Neuron (in vitro differentiated cells): ENCODE data around the gene TPSAB1.
"Not testable (repeated sequence)": the region's sequence is repeated elsewhere in the genome, so short reads cannot be mapped to it uniquely, and the experiment has no call there.

Experiments
- H2AFZ ChIP-seq: one replicate; pipeline ENCODE4 v1.6.1; 2013; ENCODE audit warnings: low read depth, mild to moderate bottlenecking, inconsistent platforms, low read length, moderate library complexity
- H3K27me3 ChIP-seq: one replicate; pipeline ENCODE4 v1.6.1; 2013; ENCODE audit warnings: low read length; ENCODE audit not compliant: insufficient read depth
- H3K36me3 ChIP-seq: one replicate; pipeline ENCODE4 v1.6.1; 2013; ENCODE audit warnings: low read length; ENCODE audit not compliant: insufficient read depth
- H3K4me1 ChIP-seq: one replicate; pipeline ENCODE4 v1.6.1; 2013; ENCODE audit warnings: low read length; ENCODE audit not compliant: insufficient read depth
- H3K4me3 ChIP-seq: 2 replicates; pipeline ENCODE4 v1.5.1; 2013; ENCODE audit warnings: mild to moderate bottlenecking, low read length, moderate library complexity
- H3K9me3 ChIP-seq: one replicate; pipeline ENCODE4 v1.6.1; 2013; ENCODE audit warnings: low read length

Gene TPSAB1

GRCh38 chr16:1240436-1240835 lies at the start of gene TPSAB1:
Gene TPSAB1, plus strand, starts transcription at chr16:1240705. Its CDS starts 234 bp downstream, at chr16:1240939.
- not testable (repeated sequence) for H3K4me3 ChIP-seq, H3K36me3 ChIP-seq, H3K4me1 ChIP-seq, H2AFZ ChIP-seq, H3K27me3 ChIP-seq, H3K9me3 ChIP-seq

- H2AFZ ChIP-seq, H3K4me3 ChIP-seq, H3K9me3 ChIP-seq: not testable (repeated sequence)
Observed at GRCh38 chr16:1190789-1191188, 49.7 kb upstream of the TPSAB1 start.

GRCh38 chr16:1192384-1193073 lies 48.0 kb upstream of the TPSAB1 start:
- Histone ChIP-seq H3K36me3 (no peaks in the 10 kb centered on the region), H2AFZ (no peak overlapping the region), H3K9me3 (no peaks in the 10 kb centered on the region), H3K4me3 (no peak overlapping the region), H3K4me1 (no peaks in the 10 kb centered on the region), H3K27me3 (no peaks in the 10 kb centered on the region)

More at GRCh38 chr16:1190789-1191188, 49.7 kb upstream of the TPSAB1 start:
- H3K4me1 ChIP-seq, H3K27me3 ChIP-seq, H3K36me3 ChIP-seq: not testable (repeated sequence)

- Histone ChIP-seq H3K9me3 (no peaks in the 10 kb centered on the region), H2AFZ (no peak overlapping the region), H3K4me1 (no peaks in the 10 kb centered on the region), H3K27me3 (no peaks in the 10 kb centered on the region), H3K36me3 (no peaks in the 10 kb centered on the region), H3K4me3 (no peak overlapping the region)
Observed at GRCh38 chr16:1193143-1193824, 47.2 kb upstream of the TPSAB1 start.

GRCh38 chr16:1193825-1194581 lies 46.5 kb upstream of the TPSAB1 start:
- Histone ChIP-seq H3K4me1 (no peaks in the 10 kb centered on the region), H3K36me3 (no peaks in the 10 kb centered on the region), H2AFZ (no peak overlapping the region), H3K9me3 (no peaks in the 10 kb centered on the region), H3K4me3 (no peak overlapping the region), H3K27me3 (no peaks in the 10 kb centered on the region)

- H3K36me3 ChIP-seq, result no peaks in the 10 kb centered on the region
- no peak overlapping the region for H3K4me3 ChIP-seq
- H2AFZ ChIP-seq, result no peak overlapping the region
- no peaks in the 10 kb centered on the region for H3K4me1 ChIP-seq
- no peaks in the 10 kb centered on the region for H3K9me3 ChIP-seq
- no peaks in the 10 kb centered on the region for H3K27me3 ChIP-seq
Observed at GRCh38 chr16:1194665-1195392, 45.7 kb upstream of the TPSAB1 start.

GRCh38 chr16:1195393-1195666 lies 45.2 kb upstream of the TPSAB1 start:
- H3K4me3 ChIP-seq, result no peak overlapping the region
- H3K9me3 ChIP-seq, result no peaks in the 10 kb centered on the region
- H3K4me1 ChIP-seq, result no peaks in the 10 kb centered on the region
- no peaks in the 10 kb centered on the region for H3K36me3 ChIP-seq
- H3K27me3 ChIP-seq, result no peaks in the 10 kb centered on the region
- H2AFZ ChIP-seq, result no peak overlapping the region

- Histone ChIP-seq H3K27me3 (no peaks in the 10 kb centered on the region), H3K4me1 (no peaks in the 10 kb centered on the region), H2AFZ (no peak overlapping the region), H3K9me3 (no peaks in the 10 kb centered on the region), H3K36me3 (no peaks in the 10 kb centered on the region), H3K4me3 (no peak overlapping the region)
Observed at GRCh38 chr16:1196494-1196893, 44.0 kb upstream of the TPSAB1 start.

- H3K4me3 ChIP-seq, result no peak overlapping the region
Observed at GRCh38 chr16:1197237-1197866, 43.2 kb upstream of the TPSAB1 start.

GRCh38 chr16:1198194-1198593 lies 42.3 kb upstream of the TPSAB1 start:
- H3K36me3 ChIP-seq, result no peaks in the 10 kb centered on the region
- no peaks in the 10 kb centered on the region for H3K27me3 ChIP-seq
- no peak overlapping the region for H3K4me3 ChIP-seq
- no peaks in the 10 kb centered on the region for H3K9me3 ChIP-seq
- H2AFZ ChIP-seq, result no peak overlapping the region
- H3K4me1 ChIP-seq, result no peaks in the 10 kb centered on the region

More at GRCh38 chr16:1197237-1197866, 43.2 kb upstream of the TPSAB1 start:
- no peaks in the 10 kb centered on the region for H3K9me3 ChIP-seq
- H3K4me1 ChIP-seq, result no peaks in the 10 kb centered on the region
- no peaks in the 10 kb centered on the region for H3K36me3 ChIP-seq
- no peak overlapping the region for H2AFZ ChIP-seq
- no peaks in the 10 kb centered on the region for H3K27me3 ChIP-seq

GRCh38 chr16:1198671-1199346 lies 41.7 kb upstream of the TPSAB1 start:
- H2AFZ ChIP-seq, H3K4me1 ChIP-seq, H3K27me3 ChIP-seq, H3K9me3 ChIP-seq, H3K36me3 ChIP-seq, H3K4me3 ChIP-seq: not testable (repeated sequence)

- Histone ChIP-seq H3K27me3 (no peaks in the 10 kb centered on the region), H2AFZ (no peak overlapping the region), H3K4me3 (no peak overlapping the region), H3K4me1 (no peaks in the 10 kb centered on the region), H3K9me3 (no peaks in the 10 kb centered on the region), H3K36me3 (no peaks in the 10 kb centered on the region)
Observed at GRCh38 chr16:1199347-1200013, 41.0 kb upstream of the TPSAB1 start.
